ENCODE results near the gene HOXD9. TPM values are rescaled to one million over a fixed set of nuclear protein-coding genes. Genes with fewer than 3 reads are reported as not detected.
A peak's percentile ranks its signal among the peaks of the same experiment; 100 is the strongest.

The HOXD9 gene
- total and polyA plus RNA-seq, 8 donors = 0.18 to 0.76 (median 0.49) TPM; not detected in 4

DNA sequence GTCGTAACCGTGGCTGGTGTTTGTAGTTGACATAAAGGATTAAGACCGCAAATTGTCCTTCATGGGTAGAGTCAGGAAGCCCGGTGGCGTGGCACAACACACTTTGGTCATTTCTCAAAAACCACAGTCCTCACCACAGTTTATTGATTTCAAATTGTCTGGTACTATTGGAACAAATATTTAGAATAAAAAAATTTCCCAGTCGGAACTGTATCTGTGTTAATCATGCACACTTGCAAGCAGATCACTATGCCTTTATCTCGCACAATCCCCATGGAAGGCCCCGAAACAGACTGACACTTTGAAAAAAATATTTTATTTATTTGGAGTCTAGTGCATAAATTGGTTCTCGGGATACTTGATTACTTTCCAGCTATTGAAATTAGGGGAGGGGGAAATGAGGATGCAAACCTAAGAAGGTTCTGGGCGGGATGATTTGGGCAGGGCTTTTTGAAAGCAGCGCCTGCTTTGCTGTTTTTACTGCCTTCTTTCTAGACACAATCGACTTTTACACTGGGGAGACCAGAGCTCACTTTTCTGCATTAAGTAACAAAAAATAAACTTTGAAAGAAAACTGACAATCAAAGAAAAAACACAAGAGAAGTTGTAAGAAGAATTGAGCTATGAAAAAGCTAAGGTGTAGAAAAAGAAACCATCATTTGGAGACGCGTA is 50.5 kb downstream of the HOXD9 start:
- WGBS, 5 donors = 23 to 34% (median 28%) methylated on average over 14 of the region's 14 CpGs
- Histone ChIP-seq H3K4me1 (peaks cover 3 to 30% (median 23%) of the 10 kb centered on the region in 4 donors), H3K36me3 (no peaks in the 10 kb centered on the region), H3K9me3 (peaks cover 0 to 15% (median 0%) of the 10 kb centered on the region in 4 donors), H3K27me3 (peaks cover 32 to 100% (median 85%) of the 10 kb centered on the region in 3 donors), H3K27ac (no peak overlapping the region), H3K4me3 (no peak overlapping the region)
- TF ChIP-seq, protein P1, sequence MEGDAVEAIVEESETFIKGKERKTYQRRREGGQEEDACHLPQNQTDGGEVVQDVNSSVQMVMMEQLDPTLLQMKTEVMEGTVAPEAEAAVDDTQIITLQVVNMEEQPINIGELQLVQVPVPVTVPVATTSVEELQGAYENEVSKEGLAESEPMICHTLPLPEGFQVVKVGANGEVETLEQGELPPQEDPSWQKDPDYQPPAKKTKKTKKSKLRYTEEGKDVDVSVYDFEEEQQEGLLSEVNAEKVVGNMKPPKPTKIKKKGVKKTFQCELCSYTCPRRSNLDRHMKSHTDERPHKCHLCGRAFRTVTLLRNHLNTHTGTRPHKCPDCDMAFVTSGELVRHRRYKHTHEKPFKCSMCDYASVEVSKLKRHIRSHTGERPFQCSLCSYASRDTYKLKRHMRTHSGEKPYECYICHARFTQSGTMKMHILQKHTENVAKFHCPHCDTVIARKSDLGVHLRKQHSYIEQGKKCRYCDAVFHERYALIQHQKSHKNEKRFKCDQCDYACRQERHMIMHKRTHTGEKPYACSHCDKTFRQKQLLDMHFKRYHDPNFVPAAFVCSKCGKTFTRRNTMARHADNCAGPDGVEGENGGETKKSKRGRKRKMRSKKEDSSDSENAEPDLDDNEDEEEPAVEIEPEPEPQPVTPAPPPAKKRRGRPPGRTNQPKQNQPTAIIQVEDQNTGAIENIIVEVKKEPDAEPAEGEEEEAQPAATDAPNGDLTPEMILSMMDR (IDR thresholded peaks at IDR 0.05) = no peak
- TF ChIP-seq POLR2AphosphoS5 (IDR thresholded peaks at IDR 0.05) = no peak
- no peak for TF ChIP-seq EP300 (IDR thresholded peaks at IDR 0.05)
- no peak for TF ChIP-seq POLR2A (IDR thresholded peaks at IDR 0.05)
- intact Hi-C loops (cut with DNase I; ENCODE audit: low total_unique reads) = no loop called here
- DNase-seq = no peak

DNA sequence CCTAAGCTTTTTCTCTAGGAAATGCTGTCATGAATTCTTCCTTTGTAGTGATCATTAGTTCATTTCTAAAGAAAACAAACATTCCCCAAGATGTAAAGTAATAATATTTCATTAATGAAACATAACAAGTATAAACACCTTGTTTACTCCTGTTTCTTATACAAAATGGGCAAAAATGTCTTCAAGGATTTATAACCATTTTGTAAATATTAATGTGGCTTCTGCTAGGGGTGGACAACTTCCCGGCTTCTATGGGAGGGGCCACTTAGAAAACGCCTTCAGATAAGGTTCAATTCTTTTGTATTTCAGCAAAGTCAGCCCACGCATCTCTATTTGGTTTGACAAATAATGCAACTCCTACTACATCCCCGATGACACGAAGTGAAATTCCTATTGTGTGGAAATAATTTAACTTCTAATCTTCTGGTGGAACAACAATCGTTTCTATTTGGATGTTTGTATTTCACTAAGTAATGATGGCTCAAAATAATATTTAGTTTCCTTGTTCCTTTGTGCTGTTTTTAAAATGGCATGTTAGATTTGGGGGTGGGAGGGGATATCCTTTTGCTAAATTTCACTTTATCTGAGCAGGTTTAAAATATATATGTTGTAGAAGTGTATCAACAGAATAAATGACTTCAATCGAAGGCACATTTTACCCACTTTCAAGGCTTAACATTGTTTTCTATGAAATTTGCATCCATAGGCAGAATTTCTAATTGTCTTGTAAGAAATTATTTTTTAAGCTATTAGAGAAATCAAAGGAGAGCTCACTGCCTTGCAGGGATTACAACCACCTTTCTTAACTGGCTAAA is 51.3 kb downstream of the HOXD9 start:
- no peak for DNase-seq
- peaks cover 3 to 38% (median 27%) of the 10 kb centered on the region in 4 donors for H3K4me1 ChIP-seq
- peaks cover 0 to 15% (median 0%) of the 10 kb centered on the region in 4 donors for H3K9me3 ChIP-seq
- 10 to 19% (median 11%) methylated on average over 7 of the region's 7 CpGs for WGBS, 5 donors
- H3K27ac ChIP-seq = no peak overlapping the region
- H3K36me3 ChIP-seq = no peaks in the 10 kb centered on the region
- intact Hi-C loops (cut with DNase I; ENCODE audit: low total_unique reads) = no loop called here
- TF ChIP-seq POLR2AphosphoS5 (IDR thresholded peaks at IDR 0.05) (no peak), POLR2A (IDR thresholded peaks at IDR 0.05) (no peak), EP300 (IDR thresholded peaks at IDR 0.05) (no peak)
- TF ChIP-seq, protein P1 (IDR thresholded peaks at IDR 0.05) = no peak
- H3K4me3 ChIP-seq = no peak overlapping the region
- peaks cover 36 to 100% (median 86%) of the 10 kb centered on the region in 3 donors for H3K27me3 ChIP-seq

DNA sequence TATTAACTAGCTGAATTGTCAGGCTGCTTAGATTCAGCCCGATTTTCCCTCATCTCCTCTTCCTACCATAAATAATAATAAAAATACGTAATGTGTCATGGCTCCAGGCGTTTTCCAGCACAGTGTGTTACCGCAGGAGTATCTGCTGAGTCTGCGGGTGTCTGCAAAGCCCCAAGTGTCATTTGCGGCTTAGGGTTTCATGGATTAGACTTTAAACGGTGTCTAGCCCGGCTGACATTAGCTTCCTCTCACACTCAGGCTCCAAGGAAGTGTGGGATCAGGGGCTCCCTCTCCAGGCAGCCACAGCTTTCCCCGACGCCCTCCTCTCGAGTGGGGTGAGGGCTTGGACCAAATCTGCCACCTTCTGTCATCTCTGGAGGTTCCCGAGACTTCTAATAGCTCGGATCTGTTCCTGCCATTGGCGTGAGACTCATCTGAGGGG is 51.9 kb downstream of the HOXD9 start:
- Histone ChIP-seq H3K36me3 (no peaks in the 10 kb centered on the region), H3K4me3 (no peak overlapping the region), H3K27me3 (peaks cover 42 to 100% (median 87%) of the 10 kb centered on the region in 3 donors), H3K9me3 (peaks cover 0 to 15% (median 0%) of the 10 kb centered on the region in 4 donors), H3K4me1 (peaks cover 3 to 40% (median 27%) of the 10 kb centered on the region in 4 donors), H3K27ac (no peak overlapping the region)
- intact Hi-C loops (cut with DNase I; ENCODE audit: low total_unique reads) = no loop called here
- no peak for TF ChIP-seq POLR2AphosphoS5 (IDR thresholded peaks at IDR 0.05)
- TF ChIP-seq EP300 (IDR thresholded peaks at IDR 0.05) = no peak
- TF ChIP-seq POLR2A (IDR thresholded peaks at IDR 0.05) = no peak
- TF ChIP-seq, protein P1 (IDR thresholded peaks at IDR 0.05) = no peak
- WGBS, 5 donors = 6 to 13% (median 7%) methylated on average over 12 to 14 of the region's 14 CpGs
- peak in 1 of 2 donors; percentile 27 for DNase-seq

Small RNA genes within 50 kb of the gene (small RNA-seq; reads per million reads assigned to genes)
- gene MIR10B = 100,137 to 166,669 (median 102,753) reads per million in 4 donors

Other genes starting within 250 kb of the HOXD9 start
- gene LNPK, start 120.5 kb upstream of the HOXD9 start, total RNA-seq = 10 to 100 TPM in 4 of 5 donors, 1 to 10 TPM in 1; 4.9 to 29.0 (median 13.3) TPM
- gene LNPK, start 120.5 kb upstream of the HOXD9 start, polyA plus RNA-seq = 1 to 10 TPM; 1.8 to 2.7 (median 1.8) TPM
- not detected for gene EVX2, start 38.8 kb upstream of the HOXD9 start, total RNA-seq
- not detected for gene EVX2, start 38.8 kb upstream of the HOXD9 start, polyA plus RNA-seq
- gene HOXD13, start 30.0 kb upstream of the HOXD9 start, total RNA-seq = not detected
- not detected for gene HOXD13, start 30.0 kb upstream of the HOXD9 start, polyA plus RNA-seq
- not detected for gene HOXD12, start 22.9 kb upstream of the HOXD9 start, total RNA-seq
- not detected for gene HOXD12, start 22.9 kb upstream of the HOXD9 start, polyA plus RNA-seq
- not detected for gene HOXD11, start 15.4 kb upstream of the HOXD9 start, total RNA-seq
- gene HOXD11, start 15.4 kb upstream of the HOXD9 start, polyA plus RNA-seq = not detected
- 1 to 10 TPM in 1 of 5 donors, not detected in 4; 2.6 TPM for gene HOXD10, start 5.9 kb upstream of the HOXD9 start, total RNA-seq
- not detected for gene HOXD10, start 5.9 kb upstream of the HOXD9 start, polyA plus RNA-seq
- gene HOXD8, start 7.0 kb downstream of the HOXD9 start, total RNA-seq = 10 to 100 TPM in 1 of 5 donors, 1 to 10 TPM in 1, under 1 TPM in 1, not detected in 2; 0.58 to 15.9 (median 5.1) TPM
- 1 to 10 TPM in 2 of 3 donors, under 1 TPM in 1; 0.87 to 1.8 (median 1.7) TPM for gene HOXD8, start 7.0 kb downstream of the HOXD9 start, polyA plus RNA-seq
- 1 to 10 TPM in 2 of 5 donors, not detected in 3; 2.4 to 9.6 TPM for gene HOXD4, start 28.8 kb downstream of the HOXD9 start, total RNA-seq
- gene HOXD4, start 28.8 kb downstream of the HOXD9 start, polyA plus RNA-seq = under 1 TPM in 2 of 3 donors, not detected in 1; 0.25 to 0.75 TPM
- gene HOXD3, start 34.6 kb downstream of the HOXD9 start, total RNA-seq = 10 to 100 TPM in 1 of 5 donors, 1 to 10 TPM in 2, not detected in 2; 1.5 to 11.0 (median 2.5) TPM
- gene HOXD3, start 34.6 kb downstream of the HOXD9 start, polyA plus RNA-seq = 1 to 10 TPM in 1 of 3 donors, under 1 TPM in 2; 0.44 to 2.7 (median 0.78) TPM
- under 1 TPM in 1 of 5 donors, not detected in 4; 0.18 TPM for gene HOXD1, start 65.9 kb downstream of the HOXD9 start, total RNA-seq
- under 1 TPM in 2 of 3 donors, not detected in 1; 0.12 to 0.23 TPM for gene HOXD1, start 65.9 kb downstream of the HOXD9 start, polyA plus RNA-seq
- 100 to 1,000 TPM in 2 of 5 donors, 10 to 100 TPM in 3; 12.2 to 150 (median 22.4) TPM for gene MTX2, start 146.7 kb downstream of the HOXD9 start, total RNA-seq
- gene MTX2, start 146.7 kb downstream of the HOXD9 start, polyA plus RNA-seq = 10 to 100 TPM; 36.2 to 47.9 (median 38.0) TPM

Measured in stomach (tissue), 9 donors.